GM12878 (cell line): Measurements from ENCODE around the gene PKMYT1. TPM values are rescaled to one million over a fixed set of nuclear protein-coding genes. Genes with fewer than 3 reads are reported as not detected.

Experiments used
- ATF3 ChIP-seq: IDR thresholded peaks from 2 replicates; pipeline ENCODE4 v1.6.1; 2011; ENCODE audit warnings: low read depth, mild to moderate bottlenecking, low read length, moderate library complexity, borderline replicate concordance; ENCODE audit errors: extremely low read depth
- BHLHE40 ChIP-seq, 2 experiments: fragments of 450-650 bp in 1 of 2; IDR thresholded peaks; 2 replicates each; pipeline ENCODE4 v1.6.1; 2011 to 2017; ENCODE audit warnings: low read depth in 2 of 2, borderline replicate concordance in 1 of 2, improper control_type of control experiment in 1 of 2, low read length in 1 of 2, mild to moderate bottlenecking in 1 of 2
- CHD1 ChIP-seq: IDR thresholded peaks from 2 replicates; pipeline ENCODE4 v1.6.1; 2012; ENCODE audit warnings: low read depth, low read length, improper control_type of control experiment
- DPF2 ChIP-seq: fragments of 450-650 bp; IDR thresholded peaks from 2 replicates; pipeline ENCODE4 v1.6.1; 2017; ENCODE audit warnings: mild to moderate bottlenecking
- HCFC1 ChIP-seq: fragments of 150-350 bp; IDR thresholded peaks from 2 replicates; pipeline ENCODE4 v1.6.1; 2014; ENCODE audit warnings: low read length
- HDAC6 ChIP-seq: fragments of 200-600 bp; sonication (generic); IDR thresholded peaks from one replicate; pipeline ENCODE4 v1.8.0; 2017; ENCODE audit warnings: antibody characterized with exemption; ENCODE audit not compliant: unreplicated experiment
- IRF5 ChIP-seq: fragments of 450-650 bp; IDR thresholded peaks from 2 replicates; pipeline ENCODE4 v1.6.1; 2017; ENCODE audit warnings: borderline replicate concordance
- MYB ChIP-seq: fragments of 150-350 bp; IDR thresholded peaks from 2 replicates; pipeline ENCODE4 v1.6.1; 2014; ENCODE audit warnings: mild to moderate bottlenecking, low read depth, low read length, borderline replicate concordance
- NKRF ChIP-seq: fragments of 450-650 bp; conservative IDR thresholded peaks from 2 replicates; pipeline ENCODE4 v1.6.1; 2017; ENCODE audit warnings: mild to moderate bottlenecking, moderate library complexity
- PAX5 ChIP-seq: IDR thresholded peaks from 2 replicates; pipeline ENCODE4 v1.6.1; 2011; ENCODE audit warnings: low read depth, low read length, borderline replicate concordance
- PAX8 ChIP-seq: fragments of 450-650 bp; IDR thresholded peaks from 2 replicates; pipeline ENCODE4 v1.6.1; 2017; ENCODE audit warnings: mild to moderate bottlenecking, moderate library complexity
- POLR2AphosphoS5 ChIP-seq: IDR thresholded peaks from 2 replicates; pipeline ENCODE4 v1.6.1; 2011; ENCODE audit warnings: mild to moderate bottlenecking, low read length, inconsistent platforms
- PRDM15 ChIP-seq: fragments of 450-650 bp; formaldehyde crosslinking; IDR thresholded peaks from 2 replicates; pipeline ENCODE4 v1.4.0; 2020; ENCODE audit warnings: mild to moderate bottlenecking, moderate library complexity
- SRF ChIP-seq, 2 experiments: IDR thresholded peaks; 2 replicates each; pipeline ENCODE4 v1.6.1; 2011; ENCODE audit warnings: low read depth in 2 of 2, low read length in 2 of 2, mild to moderate bottlenecking in 1 of 2, moderate library complexity in 1 of 2
- ZNF207 ChIP-seq: fragments of 450-650 bp; IDR thresholded peaks from 2 replicates; pipeline ENCODE4 v1.6.1; 2014; ENCODE audit warnings: antibody characterized with exemption, mild to moderate bottlenecking, borderline replicate concordance
- ZNF274 ChIP-seq: IDR thresholded peaks from one replicate; pipeline ENCODE4 v1.8.0; 2011; ENCODE audit not compliant: insufficient read length, insufficient read depth
- ZNF622 ChIP-seq: fragments of 450-650 bp; IDR thresholded peaks from 2 replicates; pipeline ENCODE4 v1.6.1; 2017; ENCODE audit warnings: mild to moderate bottlenecking, inconsistent platforms
- polyA plus RNA-seq, 11 experiments: library from polyadenylated mRNA; depleted of rRNA in 4 of 11; unstranded in 6 of 11; stranded (reverse) in 5 of 11; fragments of >200 nt; fragmentation: Nextera tagmentation in 4 of 11; fragmentation: Illumina TruSeq in 1 of 11; extraction: Ambion mirVana in 4 of 11; extraction: Trizol in 1 of 11; gene quantifications; 1 replicate in 1 of 11; 2 replicates in 10 of 11; pipeline versions ENCODE4 v1.2.1 to v1.2.3, GENCODE V29; 2011 to 2016; ENCODE audit warnings: inconsistent platforms in 2 of 11, missing spikeins in 2 of 11, low read depth in 1 of 11
- total RNA-seq, 4 experiments: library from RNA; depleted of rRNA in 3 of 4; stranded (reverse); fragments of >200 nt in 3 of 4; fragmentation: Illumina TruSeq in 1 of 4; extraction: Trizol in 1 of 4; gene quantifications; 2 replicates each; pipeline versions ENCODE4 v1.2.1 to v1.2.3, GENCODE V29; 2013 to 2021
- TF ChIP-seq, protein P1 (sequence below): IDR thresholded peaks from 2 replicates; pipeline ENCODE4 v1.6.1; 2012; ENCODE audit warnings: low read depth, low read length, improper control_type of control experiment
- TF ChIP-seq, protein P2 (sequence below): IDR thresholded peaks from 2 replicates; pipeline ENCODE4 v1.6.1; 2011; ENCODE audit warnings: mild to moderate bottlenecking, low read depth, low read length, moderate library complexity; ENCODE audit not compliant: insufficient replicate concordance

The PKMYT1 gene
- total and polyA plus RNA-seq, 10 of the 15 experiments (the other 5 are each of a cell fraction or from before 2014, with no cell fraction given) = 4.6 to 101 (median 29.9) TPM

DNA sequence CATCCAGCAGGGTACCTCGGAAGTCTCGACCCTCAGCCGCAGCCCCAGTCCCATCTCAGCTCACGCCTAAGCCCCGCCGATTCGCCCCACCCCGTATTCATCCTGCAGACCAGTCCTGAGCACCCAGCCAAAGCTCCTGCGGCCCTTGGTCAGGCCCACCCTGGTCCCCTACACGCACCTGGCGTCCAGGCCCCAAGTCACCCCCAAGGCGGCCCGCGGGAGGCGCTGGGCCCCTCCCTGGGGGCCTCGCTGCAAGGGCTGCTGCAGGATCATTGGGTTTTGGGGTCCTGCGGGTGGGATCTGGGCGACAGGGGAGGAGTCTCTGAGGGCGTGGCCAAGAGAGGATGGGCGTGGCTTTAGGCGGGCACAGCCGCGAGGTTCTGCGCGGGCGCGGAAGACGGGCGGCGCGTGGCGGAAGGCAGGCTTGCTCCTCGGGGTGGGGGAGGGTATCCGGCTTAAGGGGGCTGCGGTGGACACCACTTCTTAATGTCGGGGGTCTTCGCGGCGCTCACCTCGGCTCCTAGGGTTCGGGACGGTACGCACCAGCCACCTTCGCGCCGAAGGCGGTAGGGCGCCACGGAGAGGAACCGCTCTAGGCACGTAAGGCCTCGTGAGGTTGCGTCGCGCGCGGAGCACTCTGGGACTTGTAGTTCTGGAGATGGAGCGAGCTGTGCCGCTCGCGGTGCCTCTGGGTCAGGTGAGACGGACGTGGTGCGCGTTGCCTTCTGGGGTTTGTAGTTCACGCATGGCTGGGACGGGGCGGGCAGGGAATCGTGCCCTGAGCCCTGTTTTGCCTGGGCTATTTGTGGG is 43.6 kb upstream of the PKMYT1 start, which contains the start of the genes HCFC1R1 and THOC6 (continued):
- TF ChIP-seq PRDM15 (no peak), POLR2AphosphoS5 (peak; percentile 90), PAX8 (no peak), MYB (no peak), ZNF622 (no peak), CHD1 (no peak), ZNF207 (peak; percentile 93), NKRF (peak; percentile 71; the same call in 1 of the 2 replicates), DPF2 (0 out of 2 replicates have a peak, but pooled peaks have one; percentile 36), IRF5 (no peak), HCFC1 (peak; percentile 98), HDAC6 (no peak), SRF (IDR thresholded peaks at IDR 0.05; ENCODE audit: low read depth in 2 of 2, low read length in 2 of 2) (no peak), BHLHE40 (IDR thresholded peaks at IDR 0.05; ENCODE audit: borderline replicate concordance in 1 of 2, low read depth in 2 of 2, low read length in 1 of 2) (peak; percentile 76 to 87), PAX5 (no peak; the same call in 1 of the 2 replicates), ZNF274 (no peak), ATF3 (peak; percentile 84; the same call in 1 of the 2 replicates)
- TF ChIP-seq, protein P1, sequence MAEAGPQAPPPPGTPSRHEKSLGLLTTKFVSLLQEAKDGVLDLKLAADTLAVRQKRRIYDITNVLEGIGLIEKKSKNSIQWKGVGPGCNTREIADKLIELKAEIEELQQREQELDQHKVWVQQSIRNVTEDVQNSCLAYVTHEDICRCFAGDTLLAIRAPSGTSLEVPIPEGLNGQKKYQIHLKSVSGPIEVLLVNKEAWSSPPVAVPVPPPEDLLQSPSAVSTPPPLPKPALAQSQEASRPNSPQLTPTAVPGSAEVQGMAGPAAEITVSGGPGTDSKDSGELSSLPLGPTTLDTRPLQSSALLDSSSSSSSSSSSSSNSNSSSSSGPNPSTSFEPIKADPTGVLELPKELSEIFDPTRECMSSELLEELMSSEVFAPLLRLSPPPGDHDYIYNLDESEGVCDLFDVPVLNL = no peak
- TF ChIP-seq, protein P2, sequence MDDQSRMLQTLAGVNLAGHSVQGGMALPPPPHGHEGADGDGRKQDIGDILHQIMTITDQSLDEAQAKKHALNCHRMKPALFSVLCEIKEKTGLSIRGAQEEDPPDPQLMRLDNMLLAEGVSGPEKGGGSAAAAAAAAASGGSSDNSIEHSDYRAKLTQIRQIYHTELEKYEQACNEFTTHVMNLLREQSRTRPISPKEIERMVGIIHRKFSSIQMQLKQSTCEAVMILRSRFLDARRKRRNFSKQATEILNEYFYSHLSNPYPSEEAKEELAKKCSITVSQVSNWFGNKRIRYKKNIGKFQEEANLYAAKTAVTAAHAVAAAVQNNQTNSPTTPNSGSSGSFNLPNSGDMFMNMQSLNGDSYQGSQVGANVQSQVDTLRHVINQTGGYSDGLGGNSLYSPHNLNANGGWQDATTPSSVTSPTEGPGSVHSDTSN = no peak
